CD14-positive monocyte (primary cell): ENCODE results near the gene KLHDC7B. TPM values are rescaled to one million over a fixed set of nuclear protein-coding genes. Genes with fewer than 3 reads are reported as not detected.
"Not testable (repeated sequence)": the region's sequence is repeated elsewhere in the genome, so short reads cannot be mapped to it uniquely, and the experiment has no call there.

Source experiments
- DNase-seq, 3 donors: peaks; one replicate each; pipeline ENCODE4 v3.0.0-alpha.2; 2011 to 2022
- H2AFZ ChIP-seq: 2 replicates; pipeline ENCODE4 v1.6.0; 2012; ENCODE audit warnings: mild to moderate bottlenecking, low read depth, low read length, inconsistent platforms; ENCODE audit not compliant: insufficient read depth, poor library complexity, severe bottlenecking
- H3K27ac ChIP-seq, 2 donors: 1 replicate in 1 of 2; 2 replicates in 1 of 2; pipeline ENCODE4 v1.5.1; 2012 to 2013; ENCODE audit warnings: low read length in 2 of 2, control low read depth in 1 of 2, inconsistent platforms in 1 of 2, low read depth in 1 of 2, mild to moderate bottlenecking in 1 of 2
- H3K27me3 ChIP-seq, 2 donors: one replicate each; pipeline versions ENCODE4 v1.6.0 to v1.6.1; 2011 to 2013; ENCODE audit warnings: low read length in 2 of 2; ENCODE audit not compliant: control insufficient read depth in 2 of 2, insufficient read depth in 2 of 2
- H3K36me3 ChIP-seq, 2 donors: replicated peaks in 1 of 2; 1 replicate in 1 of 2; 2 replicates in 1 of 2; pipeline versions ENCODE4 v1.5.1 to v1.6.1; 2012 to 2013; ENCODE audit warnings: low read length in 2 of 2, control low read depth in 1 of 2, inconsistent platforms in 1 of 2, mild to moderate bottlenecking in 1 of 2; ENCODE audit not compliant: insufficient read depth in 2 of 2, control insufficient read depth in 1 of 2
- H3K4me1 ChIP-seq, 2 donors: 1 replicate in 1 of 2; 2 replicates in 1 of 2; pipeline versions ENCODE4 v1.5.1 to v1.6.1; 2012 to 2013; ENCODE audit warnings: low read length in 2 of 2, control low read depth in 1 of 2, inconsistent platforms in 1 of 2, mild to moderate bottlenecking in 1 of 2, moderate library complexity in 1 of 2; ENCODE audit not compliant: insufficient read depth in 2 of 2, control insufficient read depth in 1 of 2
- H3K4me2 ChIP-seq: replicated peaks from 2 replicates; pipeline ENCODE3; 2012; ENCODE audit warnings: low read length, moderate library complexity, mild to moderate bottlenecking; ENCODE audit not compliant: poor library complexity, severe bottlenecking; ENCODE audit errors: extremely low read depth
- H3K4me3 ChIP-seq, 3 experiments: fragments of 200-600 bp in 1 of 3; sonication (generic) in 1 of 3; replicated peaks in 1 of 3; 1 replicate in 2 of 3; 2 replicates in 1 of 3; pipeline ENCODE4 v1.5.1; 2011 to 2013; ENCODE audit warnings: low read length in 3 of 3, mild to moderate bottlenecking in 3 of 3, control low read depth in 2 of 3, low read depth in 2 of 3, inconsistent platforms in 1 of 3, moderate library complexity in 1 of 3
- H3K79me2 ChIP-seq: 2 replicates; pipeline ENCODE4 v1.6.0; 2012; ENCODE audit warnings: mild to moderate bottlenecking, control low read depth, inconsistent platforms, low read length, moderate library complexity; ENCODE audit not compliant: insufficient read depth
- H3K9ac ChIP-seq: 2 replicates; pipeline ENCODE4 v1.6.0; 2017; ENCODE audit warnings: low read length, mild to moderate bottlenecking; ENCODE audit not compliant: insufficient read depth, poor library complexity, severe bottlenecking
- H3K9me3 ChIP-seq, 2 donors: replicated peaks in 1 of 2; 1 replicate in 1 of 2; 2 replicates in 1 of 2; pipeline versions ENCODE4 v1.5.1 to v1.6.1; 2012 to 2013; ENCODE audit warnings: low read length in 2 of 2, control low read depth in 1 of 2; ENCODE audit not compliant: control insufficient read depth in 1 of 2, insufficient read depth in 1 of 2
- H4K20me1 ChIP-seq: 2 replicates; pipeline ENCODE4 v1.6.0; 2012; ENCODE audit warnings: mild to moderate bottlenecking, low read length, control low read depth, moderate library complexity; ENCODE audit not compliant: insufficient read depth
- H3K27ac Mint-ChIP-seq, 7 donors: one replicate each; pipeline ENCODE4 v1.8.0; 2020; ENCODE audit warnings: mild to moderate bottlenecking in 7 of 7, mixed read lengths in 7 of 7, moderate library complexity in 6 of 7, inconsistent platforms in 2 of 7
- H3K27me3 Mint-ChIP-seq, 3 donors: one replicate each; pipeline ENCODE4 v1.8.0; 2021 to 2022; ENCODE audit warnings: low read depth in 3 of 3, mild to moderate bottlenecking in 3 of 3, mixed read lengths in 3 of 3, moderate library complexity in 3 of 3, inconsistent platforms in 1 of 3
- H3K36me3 Mint-ChIP-seq, 2 donors: one replicate each; pipeline ENCODE4 v1.8.0; 2020; ENCODE audit warnings: mixed read lengths in 2 of 2, inconsistent platforms in 1 of 2, mild to moderate bottlenecking in 1 of 2
- H3K4me1 Mint-ChIP-seq: one replicate; pipeline ENCODE4 v1.8.0; 2020; ENCODE audit warnings: mild to moderate bottlenecking, mixed read lengths
- H3K4me3 Mint-ChIP-seq, 2 donors: one replicate each; pipeline ENCODE4 v1.8.0; 2020; ENCODE audit warnings: mild to moderate bottlenecking in 2 of 2, mixed read lengths in 2 of 2, moderate library complexity in 1 of 2
- H3K9me3 Mint-ChIP-seq, 7 donors: one replicate each; pipeline ENCODE4 v1.8.0; 2020 to 2022; ENCODE audit warnings: mixed read lengths in 7 of 7, mild to moderate bottlenecking in 6 of 7, moderate library complexity in 6 of 7, inconsistent platforms in 2 of 7
- CTCF ChIP-seq: fragments of 200-600 bp; IDR thresholded peaks from one replicate; pipeline ENCODE4 v1.8.0; 2022; ENCODE audit warnings: antibody characterized with exemption, mild to moderate bottlenecking
- WGBS: methylation state at CpG from one replicate; pipeline ENCODE4 v1.1.5; 2013; ENCODE audit warnings: missing lambda C conversion rate; ENCODE audit not compliant: insufficient coverage; 5-methylcytosine and 5-hydroxymethylcytosine counted together
- intact Hi-C, 2 donors: fragments of 100-400 bp; cut with micrococcal nuclease; formaldehyde crosslinking; loops; one replicate each; pipeline versions ENCODE4 v1.15.0 to v1.15.1; 2023
- polyA plus RNA-seq, 3 donors: library from polyadenylated mRNA; depleted of rRNA in 1 of 3; unstranded in 2 of 3; stranded (reverse) in 1 of 3; fragments of 300-500 nt in 2 of 3; fragments of >200 nt in 1 of 3; fragmentation: Illumina TruSeq in 2 of 3; gene quantifications; 1 replicate in 2 of 3; 2 replicates in 1 of 3; pipeline ENCODE4 v1.2.3, GENCODE V29; 2012 to 2021

KLHDC7B gene
- polyA plus RNA-seq, 3 donors = 0.88 to 4.3 (median 1.4) TPM

GRCh38 chr22:50533856-50534711 is 11.6 kb upstream of the KLHDC7B start:
- not testable (repeated sequence) for H3K9me3 Mint-ChIP-seq, H3K27me3 Mint-ChIP-seq, H2AFZ ChIP-seq, H3K27me3 ChIP-seq, H3K9me3 ChIP-seq, H4K20me1 ChIP-seq, H3K36me3 ChIP-seq
- H3K4me3 ChIP-seq = peak overlapping the region in 1 of 3 experiments; percentile 99
- Mint-ChIP-seq H3K4me1 (peaks cover 55% of the 10 kb centered on the region), H3K27ac (peak overlapping the region; percentile 99 to 100 (median 99)), H3K36me3 (peaks cover 6 to 10% of the 10 kb centered on the region in 2 donors), H3K4me3 (peak overlapping the region; percentile 81 to 90)
- peak; percentile 64 to 71 (median 68) for DNase-seq
- peak overlapping the region; percentile 55 for H3K9ac ChIP-seq
- peak overlapping the region; percentile 100 for H3K27ac ChIP-seq
- peaks cover 67% of the 10 kb centered on the region for H3K79me2 ChIP-seq
- H3K4me2 ChIP-seq = peak overlapping the region; percentile 95
- WGBS = 24% methylated on average over 6 of the region's 21 CpGs
- H3K4me1 ChIP-seq = peaks cover 76 to 87% of the 10 kb centered on the region in 2 donors
- intact Hi-C loops = loop anchor here in 1 of 2 donors (5.0 to 10.0 kb wide), 3 partner anchors 232 to 599 kb away; partner anchors contain the start of gene TRABD

GRCh38 chr22:50535113-50535512 is 10.6 kb upstream of the KLHDC7B start:
- H3K27ac Mint-ChIP-seq = peak overlapping the region; percentile 99 to 100 (median 99)
- no peak for DNase-seq
- WGBS = no CpG with 5 or more reads among the region's 8 CpGs

More at GRCh38 chr22:50535113-50535512, 10.6 kb upstream of the KLHDC7B start:
- Mint-ChIP-seq H3K9me3 (no peaks in the 10 kb centered on the region), H3K4me1 (peaks cover 63% of the 10 kb centered on the region), H3K4me3 (peak overlapping the region in 1 of 2 donors; percentile 59), H3K36me3 (peaks cover 5 to 7% of the 10 kb centered on the region in 2 donors), H3K27me3 (no peaks in the 10 kb centered on the region)
- Histone ChIP-seq H3K4me1 (peaks cover 83 to 85% of the 10 kb centered on the region in 2 donors), H3K4me3 (peak overlapping the region in 1 of 3 experiments; percentile 41), H3K27me3 (no peaks in the 10 kb centered on the region), H3K79me2 (peaks cover 57% of the 10 kb centered on the region), H3K27ac (peak overlapping the region; percentile 100), H3K36me3 (no peaks in the 10 kb centered on the region), H3K9me3 (no peaks in the 10 kb centered on the region), H2AFZ (no peak overlapping the region), H3K4me2 (peak overlapping the region; percentile 47), H3K9ac (peak overlapping the region; percentile 55), H4K20me1 (no peaks in the 10 kb centered on the region)
- intact Hi-C loops = loop anchor here in 1 of 2 donors (10.0 kb wide), 1 partner anchor 600 kb away; no protein-coding TSS in a partner anchor
- TF ChIP-seq CTCF = no peak
